Stomach smooth muscle (tissue), 2 donors: ENCODE measurements around the gene MEMO1.
"Not testable (repeated sequence)": the region's sequence is repeated elsewhere in the genome, so short reads cannot be mapped to it uniquely, and the experiment has no call there.

Source experiments
- H3K27ac ChIP-seq: one replicate; pipeline ENCODE4 v1.7.0; 2013; ENCODE audit warnings: mild to moderate bottlenecking, low read length, inconsistent platforms
- H3K27me3 ChIP-seq, 2 donors: one replicate each; pipeline ENCODE4 v1.7.0; 2013; ENCODE audit warnings: low read length in 2 of 2; ENCODE audit not compliant: insufficient read depth in 2 of 2, control insufficient read depth in 1 of 2
- H3K36me3 ChIP-seq, 2 donors: one replicate each; pipeline ENCODE4 v1.7.0; 2013; ENCODE audit warnings: low read length in 2 of 2; ENCODE audit not compliant: control insufficient read depth in 2 of 2, insufficient read depth in 2 of 2
- H3K4me1 ChIP-seq: one replicate; pipeline ENCODE4 v1.7.0; 2013; ENCODE audit warnings: low read length; ENCODE audit not compliant: control insufficient read depth, insufficient read depth
- H3K4me3 ChIP-seq, 2 donors: one replicate each; pipeline ENCODE4 v1.7.0; 2013; ENCODE audit warnings: low read length in 2 of 2
- H3K9ac ChIP-seq, 2 donors: one replicate each; pipeline ENCODE4 v1.7.0; 2013; ENCODE audit warnings: low read length in 2 of 2, mild to moderate bottlenecking in 1 of 2
- H3K9me3 ChIP-seq, 2 donors: one replicate each; pipeline ENCODE4 v1.7.0; 2013; ENCODE audit warnings: low read length in 2 of 2; ENCODE audit not compliant: control insufficient read depth in 2 of 2
- donor health status: healthy.
- donor health status: Pancreatic carcinoma.

MEMO1 gene

GRCh38 chr2:31935370-31935769 is 75.4 kb downstream of the MEMO1 start:
- Histone ChIP-seq H3K27me3 (no peaks in the 10 kb centered on the region), H3K36me3 (no peaks in the 10 kb centered on the region), H3K4me3 (no peak overlapping the region), H3K9me3 (no peaks in the 10 kb centered on the region), H3K4me1 (no peaks in the 10 kb centered on the region), H3K9ac (no peak overlapping the region), H3K27ac (no peak overlapping the region)

- Histone ChIP-seq H3K9me3 (no peaks in the 10 kb centered on the region), H3K27ac (no peak overlapping the region), H3K27me3 (no peaks in the 10 kb centered on the region), H3K36me3 (no peaks in the 10 kb centered on the region), H3K4me1 (no peaks in the 10 kb centered on the region), H3K4me3 (no peak overlapping the region), H3K9ac (no peak overlapping the region)
These were observed 77.7 kb downstream of the MEMO1 start for GRCh38 chr2:31933066-31933465.

GRCh38 chr2:31932589-31932988 is 78.2 kb downstream of the MEMO1 start:
- no peak overlapping the region for H3K9ac ChIP-seq
- H3K27me3 ChIP-seq: no peaks in the 10 kb centered on the region
- no peak overlapping the region for H3K4me3 ChIP-seq
- no peak overlapping the region for H3K27ac ChIP-seq
- H3K9me3 ChIP-seq: no peaks in the 10 kb centered on the region
- H3K4me1 ChIP-seq: no peaks in the 10 kb centered on the region
- no peaks in the 10 kb centered on the region for H3K36me3 ChIP-seq

GRCh38 chr2:31931916-31932315 is 78.9 kb downstream of the MEMO1 start:
- Histone ChIP-seq H3K4me1 (no peaks in the 10 kb centered on the region), H3K27me3 (no peaks in the 10 kb centered on the region), H3K36me3 (no peaks in the 10 kb centered on the region), H3K9me3 (no peaks in the 10 kb centered on the region), H3K9ac (no peak overlapping the region), H3K4me3 (no peak overlapping the region), H3K27ac (no peak overlapping the region)

GRCh38 chr2:31925517-31925916 is 85.3 kb downstream of the MEMO1 start:
- no peak overlapping the region for H3K27ac ChIP-seq
- H3K27me3 ChIP-seq: no peaks in the 10 kb centered on the region
- H3K9me3 ChIP-seq: no peaks in the 10 kb centered on the region
- H3K9ac ChIP-seq: no peak overlapping the region
- H3K36me3 ChIP-seq: no peaks in the 10 kb centered on the region
- H3K4me1 ChIP-seq: no peaks in the 10 kb centered on the region
- H3K4me3 ChIP-seq: no peak overlapping the region

GRCh38 chr2:31923662-31924061 is 87.1 kb downstream of the MEMO1 start:
- Histone ChIP-seq H3K27me3 (no peaks in the 10 kb centered on the region), H3K4me3 (no peak overlapping the region), H3K36me3 (no peaks in the 10 kb centered on the region), H3K9ac (no peak overlapping the region), H3K27ac (no peak overlapping the region), H3K9me3 (no peaks in the 10 kb centered on the region), H3K4me1 (no peaks in the 10 kb centered on the region)

GRCh38 chr2:31922542-31923408 is 88.0 kb downstream of the MEMO1 start:
- Histone ChIP-seq H3K9ac (no peak overlapping the region), H3K9me3 (no peaks in the 10 kb centered on the region), H3K4me1 (no peaks in the 10 kb centered on the region), H3K27me3 (no peaks in the 10 kb centered on the region), H3K27ac (no peak overlapping the region), H3K4me3 (no peak overlapping the region), H3K36me3 (no peaks in the 10 kb centered on the region)

GRCh38 chr2:31920962-31921361 is 89.8 kb downstream of the MEMO1 start:
- Histone ChIP-seq H3K27me3 (no peaks in the 10 kb centered on the region), H3K27ac (no peak overlapping the region), H3K9ac (no peak overlapping the region), H3K4me1 (no peaks in the 10 kb centered on the region), H3K36me3 (peaks cover 2 to 3% of the 10 kb centered on the region in 2 donors), H3K4me3 (no peak overlapping the region), H3K9me3 (no peaks in the 10 kb centered on the region)

- no peaks in the 10 kb centered on the region for H3K4me1 ChIP-seq
These were observed 91.3 kb downstream of the MEMO1 start for GRCh38 chr2:31919499-31919898.

GRCh38 chr2:31909661-31910060 is 101.1 kb downstream of the MEMO1 start:
- H3K4me1 ChIP-seq: no peaks in the 10 kb centered on the region
- no peak overlapping the region for H3K9ac ChIP-seq
- no peak overlapping the region for H3K27ac ChIP-seq
- H3K36me3 ChIP-seq: peaks cover 5 to 8% of the 10 kb centered on the region in 2 donors
- no peaks in the 10 kb centered on the region for H3K27me3 ChIP-seq
- no peaks in the 10 kb centered on the region for H3K9me3 ChIP-seq
- no peak overlapping the region for H3K4me3 ChIP-seq

More at GRCh38 chr2:31919499-31919898, 91.3 kb downstream of the MEMO1 start:
- Histone ChIP-seq H3K36me3 (peaks cover 2 to 3% of the 10 kb centered on the region in 2 donors), H3K27ac (no peak overlapping the region), H3K9ac (no peak overlapping the region), H3K4me3 (no peak overlapping the region), H3K9me3 (no peaks in the 10 kb centered on the region), H3K27me3 (no peaks in the 10 kb centered on the region)

- H3K27me3 ChIP-seq, H3K9me3 ChIP-seq, H3K4me3 ChIP-seq, H3K4me1 ChIP-seq, H3K9ac ChIP-seq, H3K27ac ChIP-seq: not testable (repeated sequence)
- peaks cover 5 to 16% of the 10 kb centered on the region in 2 donors for H3K36me3 ChIP-seq
These were observed 103.3 kb downstream of the MEMO1 start for GRCh38 chr2:31907491-31907890.
